ENCODE measurements around the gene CD177.
A peak's percentile ranks its signal among the peaks of the same experiment; 100 is the strongest.

Gene CD177

DNA sequence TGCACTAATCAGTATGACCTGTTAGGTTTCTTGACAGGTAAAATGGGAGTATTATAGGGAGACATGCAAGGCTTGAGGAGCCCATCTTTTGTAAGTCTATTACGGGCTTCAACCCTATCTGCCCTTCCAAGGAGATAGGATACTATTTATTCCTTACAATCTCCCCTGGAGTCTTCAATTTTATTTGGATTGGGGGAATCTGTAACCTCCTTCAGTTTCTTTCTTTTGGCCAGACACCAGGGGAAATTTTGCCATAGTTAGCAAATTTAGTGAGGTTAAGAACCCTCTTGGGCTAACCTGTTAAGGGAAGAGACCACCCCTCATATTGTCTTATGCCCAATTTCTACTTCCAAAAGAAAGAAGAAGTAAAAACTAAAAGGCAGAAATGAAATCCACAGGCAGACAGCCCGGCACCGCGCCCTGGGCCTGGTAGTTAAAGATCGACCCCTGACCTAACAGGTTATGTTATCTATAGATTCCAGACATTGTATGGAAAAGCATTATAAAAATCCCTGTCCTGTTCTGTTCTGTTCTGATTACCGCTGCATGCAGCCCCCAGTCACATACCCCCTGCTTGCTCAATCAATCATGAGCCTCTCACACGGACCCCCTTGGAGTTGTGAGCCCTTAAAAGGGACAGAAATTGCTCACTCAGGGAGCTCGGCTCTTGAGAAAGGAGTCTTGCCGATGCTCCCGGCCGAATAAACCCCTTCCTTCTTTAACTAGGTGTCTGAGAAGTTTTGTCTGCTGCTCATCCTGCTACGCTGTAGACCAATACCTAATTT, 39.6 kb upstream of the CD177 start:
- Histone ChIP-seq H3K4me3 (IDR thresholded peaks at IDR 0.05; ENCODE audit: insufficient read depth, low read depth, low read length) (no peak overlapping the region), H3K4me1 (ENCODE audit: low read depth, poor library complexity, severe bottlenecking) (no peaks in the 10 kb centered on the region), H3K27ac (no peak overlapping the region), H2AFZ (ENCODE audit: low read depth) (no peak overlapping the region), H3K4me2 (no peak overlapping the region), H3K9ac (no peak overlapping the region), H4K20me1 (ENCODE audit: insufficient read depth) (no peaks in the 10 kb centered on the region), H3K79me2 (ENCODE audit: insufficient read depth, low read depth) (no peaks in the 10 kb centered on the region), H3K36me3 (ENCODE audit: insufficient read depth) (no peaks in the 10 kb centered on the region), H3K27me3 (ENCODE audit: insufficient read depth, low read depth) (no peaks in the 10 kb centered on the region)
- TF ChIP-seq CTCF (conservative IDR thresholded peaks at IDR 0.05; ENCODE audit: low read depth, low read length), result no peak

- H3K4me2 ChIP-seq, result no peak overlapping the region
- H2AFZ ChIP-seq (ENCODE audit: low read depth), result no peak overlapping the region
- no peaks in the 10 kb centered on the region for H3K36me3 ChIP-seq (ENCODE audit: insufficient read depth)
- no peaks in the 10 kb centered on the region for H3K79me2 ChIP-seq (ENCODE audit: insufficient read depth, low read depth)
- no peak for TF ChIP-seq CTCF (conservative IDR thresholded peaks at IDR 0.05; ENCODE audit: low read depth, low read length)
- H3K4me3 ChIP-seq (IDR thresholded peaks at IDR 0.05; ENCODE audit: insufficient read depth, low read depth, low read length), result no peak overlapping the region
- H3K27me3 ChIP-seq (ENCODE audit: insufficient read depth, low read depth), result no peaks in the 10 kb centered on the region
- H3K4me1 ChIP-seq (ENCODE audit: low read depth, poor library complexity, severe bottlenecking), result no peaks in the 10 kb centered on the region
- no peaks in the 10 kb centered on the region for H4K20me1 ChIP-seq (ENCODE audit: insufficient read depth)
- no peak overlapping the region for H3K9ac ChIP-seq
- no peak overlapping the region for H3K27ac ChIP-seq
These were observed 37.6 kb upstream of the CD177 start for GRCh38 chr19:43315851-43316250.

DNA sequence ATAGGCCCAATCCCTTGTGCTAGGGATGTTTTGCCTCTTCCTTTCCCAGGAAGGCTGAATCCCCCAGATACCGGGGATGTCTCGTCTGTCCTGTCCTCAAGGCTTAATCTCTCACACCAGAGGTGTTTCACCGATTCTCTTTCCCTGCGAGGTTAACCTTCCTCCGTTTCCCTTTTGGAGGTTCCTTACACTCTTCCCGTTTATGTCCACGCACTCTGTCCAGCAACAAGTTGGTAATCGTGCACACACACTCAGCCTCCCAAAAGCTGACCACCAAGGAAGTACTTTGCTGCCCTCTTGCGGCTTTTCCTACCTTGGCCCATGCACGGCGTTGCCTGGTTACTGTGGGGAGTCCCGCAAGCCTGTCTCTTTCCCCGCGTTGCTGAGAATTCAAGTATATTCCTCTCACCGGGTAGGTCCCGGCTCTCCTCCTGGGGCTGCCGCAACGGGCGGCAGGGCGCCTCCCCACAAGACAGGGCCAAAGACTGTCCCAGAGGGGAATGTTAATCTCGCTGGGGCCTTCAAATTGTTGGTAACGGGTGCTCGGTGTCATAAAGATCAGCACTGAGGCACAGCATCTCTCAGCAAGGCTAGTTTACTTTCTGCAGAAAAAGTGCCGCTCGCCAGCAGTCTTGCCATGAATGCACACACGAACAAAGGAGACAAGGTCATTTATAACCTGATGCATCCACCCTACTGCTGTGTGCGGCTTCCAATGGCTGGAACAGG, 36.7 kb upstream of the CD177 start:
- H3K79me2 ChIP-seq (ENCODE audit: insufficient read depth, low read depth), result no peaks in the 10 kb centered on the region
- no peak overlapping the region for H3K9ac ChIP-seq
- no peaks in the 10 kb centered on the region for H3K4me1 ChIP-seq (ENCODE audit: low read depth, poor library complexity, severe bottlenecking)
- no peaks in the 10 kb centered on the region for H3K27me3 ChIP-seq (ENCODE audit: insufficient read depth, low read depth)
- no peaks in the 10 kb centered on the region for H3K36me3 ChIP-seq (ENCODE audit: insufficient read depth)
- H2AFZ ChIP-seq (ENCODE audit: low read depth), result no peak overlapping the region
- H3K4me3 ChIP-seq (IDR thresholded peaks at IDR 0.05; ENCODE audit: insufficient read depth, low read depth, low read length), result no peak overlapping the region
- H4K20me1 ChIP-seq (ENCODE audit: insufficient read depth), result no peaks in the 10 kb centered on the region
- no peak overlapping the region for H3K4me2 ChIP-seq
- H3K27ac ChIP-seq, result no peak overlapping the region
- TF ChIP-seq CTCF (conservative IDR thresholded peaks at IDR 0.05; ENCODE audit: low read depth, low read length), result peak; percentile 25; the same call in 1 of the 2 replicates

DNA sequence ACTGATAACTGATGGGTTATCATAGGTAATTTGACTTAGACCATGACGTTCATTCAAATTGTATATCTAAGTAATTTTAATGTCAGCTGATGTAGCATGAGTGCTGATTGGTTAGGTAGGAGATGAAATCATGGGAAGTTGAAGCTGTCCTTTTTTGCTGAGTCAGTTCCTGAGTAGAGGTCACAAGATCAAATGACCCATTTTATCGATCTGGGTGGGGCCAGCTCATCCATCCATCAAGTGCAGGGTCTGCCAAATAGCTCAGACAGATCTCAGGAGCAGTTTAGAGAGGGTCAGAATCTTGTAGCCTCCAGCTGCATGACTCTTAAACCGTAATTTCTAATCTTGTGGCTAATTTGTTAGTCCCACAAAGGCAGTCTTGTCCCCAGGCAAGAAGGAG, 35.3 kb upstream of the CD177 start:
- Histone ChIP-seq H3K4me2 (no peak overlapping the region), H3K36me3 (ENCODE audit: insufficient read depth) (no peaks in the 10 kb centered on the region), H3K27ac (no peak overlapping the region), H3K9ac (no peak overlapping the region), H3K79me2 (ENCODE audit: insufficient read depth, low read depth) (no peaks in the 10 kb centered on the region), H3K4me3 (IDR thresholded peaks at IDR 0.05; ENCODE audit: insufficient read depth, low read depth, low read length) (no peak overlapping the region), H2AFZ (ENCODE audit: low read depth) (no peak overlapping the region), H3K27me3 (ENCODE audit: insufficient read depth, low read depth) (no peaks in the 10 kb centered on the region), H4K20me1 (ENCODE audit: insufficient read depth) (no peaks in the 10 kb centered on the region), H3K4me1 (ENCODE audit: low read depth, poor library complexity, severe bottlenecking) (no peaks in the 10 kb centered on the region)
- TF ChIP-seq CTCF (conservative IDR thresholded peaks at IDR 0.05; ENCODE audit: low read depth, low read length), result no peak

Measured in KMS-11 (cell line).